Caco-2 (cell line): ENCODE measurements around the gene FAM3C. TPM values are rescaled to one million over a fixed set of nuclear protein-coding genes. Genes with fewer than 3 reads are reported as not detected.

Experiments used
- BruUV-seq: library from RNA; stranded (reverse); fragments of 400-500 nt; replicated peaks from 2 replicates; lab custom pipeline; 2021; lab: Mats Ljungman, UMichigan
- CTCF ChIA-PET: fragments of 300-600 bp; sonication (Branson Sonifier 250); formaldehyde crosslinking; loops from one replicate; lab custom pipeline; 2022; ENCODE audit warnings: antibody characterized with exemption; lab: Charles Lee
- POLR2A ChIA-PET: fragments of 300-600 bp; sonication (Branson Sonifier 250); formaldehyde crosslinking; loops from one replicate; lab custom pipeline; 2022; ENCODE audit warnings: antibody characterized with exemption; lab: Charles Lee
- DNase-seq, 2 experiments: peaks; one replicate each; pipeline versions ENCODE4 v3.0.0 to v3.0.0-alpha.2; 2020 to 2022
- H3K27me3 ChIP-seq: replicated peaks from 2 replicates; pipeline ENCODE4 v1.6.0; 2011; ENCODE audit warnings: low read length; ENCODE audit not compliant: control insufficient read depth, insufficient read depth
- H3K36me3 ChIP-seq: 2 replicates; pipeline ENCODE4 v1.5.1; 2011; ENCODE audit warnings: low read length; ENCODE audit not compliant: control insufficient read depth, insufficient read depth
- H3K4me1 ChIP-seq: fragments of 250-450 bp; sonication (Bioruptor Pico); 2 replicates; pipeline ENCODE4 v1.5.1; 2020; ENCODE audit warnings: mild to moderate bottlenecking
- H3K4me3 ChIP-seq: 2 replicates; pipeline ENCODE4 v1.5.1; 2011; ENCODE audit warnings: low read depth, mild to moderate bottlenecking, control low read depth, low read length
- H3K9me3 ChIP-seq: fragments of 250-450 bp; sonication (Bioruptor Pico); 2 replicates; pipeline ENCODE4 v1.5.1; 2020; ENCODE audit warnings: mild to moderate bottlenecking, moderate library complexity
- H3K27ac Mint-ChIP-seq: one replicate; pipeline ENCODE4 v1.8.0; 2022; ENCODE audit warnings: mixed read lengths; ENCODE audit not compliant: unreplicated experiment
- H3K27me3 Mint-ChIP-seq: one replicate; pipeline ENCODE4 v1.8.0; 2022; ENCODE audit warnings: mixed read lengths; ENCODE audit not compliant: insufficient read depth, unreplicated experiment
- H3K36me3 Mint-ChIP-seq: one replicate; pipeline ENCODE4 v1.8.0; 2022; ENCODE audit warnings: mild to moderate bottlenecking, mixed read lengths; ENCODE audit not compliant: insufficient read depth, unreplicated experiment
- H3K4me1 Mint-ChIP-seq: one replicate; pipeline ENCODE4 v1.8.0; 2022; ENCODE audit warnings: low read depth, mixed read lengths; ENCODE audit not compliant: unreplicated experiment
- H3K4me3 Mint-ChIP-seq: one replicate; pipeline ENCODE4 v1.8.0; 2022; ENCODE audit warnings: mild to moderate bottlenecking, moderate library complexity, mixed read lengths; ENCODE audit not compliant: unreplicated experiment
- H3K9me3 Mint-ChIP-seq: one replicate; pipeline ENCODE4 v1.8.0; 2022; ENCODE audit warnings: mixed read lengths; ENCODE audit not compliant: unreplicated experiment
- intact Hi-C: fragments of 100-400 bp; cut with micrococcal nuclease; formaldehyde crosslinking; loops from one replicate; pipeline ENCODE4 v1.10.0; 2022; ENCODE audit not compliant: unreplicated experiment
- total RNA-seq: library from RNA; stranded (reverse); gene quantifications from 2 replicates; pipeline ENCODE4 v1.2.3, GENCODE V29; 2022
- TF ChIP-seq, protein P1 (sequence below), 2 experiments: fragments of 200-600 bp in 1 of 2; IDR thresholded peaks; 1 replicate in 1 of 2; 2 replicates in 1 of 2; pipeline versions ENCODE4 v1.5.1 to v1.8.0; 2011 to 2022; ENCODE audit warnings: antibody characterized with exemption in 1 of 2, control low read depth in 1 of 2, inconsistent platforms in 1 of 2, low read depth in 1 of 2, low read length in 1 of 2, mild to moderate bottlenecking in 1 of 2, moderate library complexity in 1 of 2; ENCODE audit not compliant: insufficient read depth in 1 of 2, severe bottlenecking in 1 of 2, unreplicated experiment in 1 of 2

FAM3C gene
- total RNA-seq, 1 experiment from 2014 or later = 40.5 TPM

DNA sequence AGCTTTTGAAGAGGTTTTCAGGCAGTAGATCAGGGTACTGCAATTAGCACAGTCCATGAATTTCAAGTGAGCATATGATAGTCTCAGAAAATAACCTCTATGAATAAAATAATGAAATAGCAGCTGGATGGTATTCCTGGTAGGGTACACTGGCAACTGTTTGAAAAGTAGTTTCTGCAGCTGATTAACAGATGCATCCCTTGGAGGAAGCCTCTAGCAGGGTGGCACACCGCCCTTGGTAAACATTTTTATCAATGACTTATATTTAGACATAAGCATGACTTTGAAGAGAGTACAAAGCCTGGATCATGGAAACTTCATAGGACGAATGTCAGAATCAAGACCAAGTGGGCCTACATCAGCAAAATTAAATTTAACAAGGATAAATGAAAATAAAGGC is 40.5 kb downstream of the FAM3C start:
- no TSS peak for BruUV-seq
- Histone ChIP-seq H3K4me1 (no peaks in the 10 kb centered on the region), H3K4me3 (no peak overlapping the region), H3K9me3 (no peaks in the 10 kb centered on the region), H3K27me3 (no peaks in the 10 kb centered on the region), H3K36me3 (no peaks in the 10 kb centered on the region)
- TF ChIP-seq, protein P1, sequence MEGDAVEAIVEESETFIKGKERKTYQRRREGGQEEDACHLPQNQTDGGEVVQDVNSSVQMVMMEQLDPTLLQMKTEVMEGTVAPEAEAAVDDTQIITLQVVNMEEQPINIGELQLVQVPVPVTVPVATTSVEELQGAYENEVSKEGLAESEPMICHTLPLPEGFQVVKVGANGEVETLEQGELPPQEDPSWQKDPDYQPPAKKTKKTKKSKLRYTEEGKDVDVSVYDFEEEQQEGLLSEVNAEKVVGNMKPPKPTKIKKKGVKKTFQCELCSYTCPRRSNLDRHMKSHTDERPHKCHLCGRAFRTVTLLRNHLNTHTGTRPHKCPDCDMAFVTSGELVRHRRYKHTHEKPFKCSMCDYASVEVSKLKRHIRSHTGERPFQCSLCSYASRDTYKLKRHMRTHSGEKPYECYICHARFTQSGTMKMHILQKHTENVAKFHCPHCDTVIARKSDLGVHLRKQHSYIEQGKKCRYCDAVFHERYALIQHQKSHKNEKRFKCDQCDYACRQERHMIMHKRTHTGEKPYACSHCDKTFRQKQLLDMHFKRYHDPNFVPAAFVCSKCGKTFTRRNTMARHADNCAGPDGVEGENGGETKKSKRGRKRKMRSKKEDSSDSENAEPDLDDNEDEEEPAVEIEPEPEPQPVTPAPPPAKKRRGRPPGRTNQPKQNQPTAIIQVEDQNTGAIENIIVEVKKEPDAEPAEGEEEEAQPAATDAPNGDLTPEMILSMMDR (IDR thresholded peaks at IDR 0.05; ENCODE audit: insufficient read depth in 1 of 2, low read depth in 1 of 2, low read length in 1 of 2, severe bottlenecking in 1 of 2, unreplicated experiment in 1 of 2) = no peak
- no peak for DNase-seq
- Mint-ChIP-seq H3K4me3 (no peak overlapping the region), H3K27ac (no peak overlapping the region), H3K27me3 (no peaks in the 10 kb centered on the region), H3K4me1 (peaks cover 6% of the 10 kb centered on the region), H3K36me3 (peaks cover 41% of the 10 kb centered on the region), H3K9me3 (no peaks in the 10 kb centered on the region)
- ChIA-PET CTCF (no interaction called here), POLR2A (no interaction called here)
- intact Hi-C loops = no loop called here

DNA sequence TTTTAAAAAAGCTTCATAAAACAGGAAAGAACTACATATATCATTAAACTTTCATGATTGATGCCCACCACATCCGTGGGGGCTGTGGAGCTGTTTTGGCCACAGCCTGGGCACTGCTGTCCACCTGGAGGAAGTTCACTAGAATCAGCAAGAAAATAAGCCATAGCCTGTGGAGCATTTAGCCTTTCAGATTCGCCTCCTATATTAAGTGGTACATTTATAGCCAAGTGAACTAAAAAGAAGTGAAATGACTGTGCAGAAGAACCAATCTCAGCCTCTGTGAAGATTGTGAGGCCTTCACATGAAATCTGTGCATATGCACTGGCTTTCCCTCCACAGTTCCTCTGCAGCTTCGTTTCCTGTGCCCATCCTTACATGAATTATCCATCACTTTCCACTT is 43.8 kb downstream of the FAM3C start:
- H3K27ac Mint-ChIP-seq = no peak overlapping the region
- no TSS peak for BruUV-seq

DNA sequence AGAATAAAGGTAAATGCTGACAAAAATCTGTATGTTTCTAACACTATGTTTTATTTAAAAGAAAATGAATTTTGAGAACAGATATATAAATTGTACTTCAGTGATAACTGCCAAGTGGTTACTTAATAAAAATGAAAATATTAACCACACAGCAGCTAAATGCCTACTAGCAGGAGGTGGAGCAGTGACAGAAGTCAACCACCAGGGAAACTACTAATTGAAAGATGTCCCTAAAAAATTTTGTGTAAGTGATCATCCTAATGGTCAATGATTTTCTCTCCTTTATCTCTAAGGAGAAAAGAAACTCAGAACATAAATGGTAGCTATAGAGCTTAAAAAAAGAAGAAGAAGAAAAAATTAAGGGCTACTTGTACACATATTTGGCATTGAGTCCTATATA is 44.4 kb downstream of the FAM3C start:
- intact Hi-C loops = no loop called here
- TF ChIP-seq, protein P1 (IDR thresholded peaks at IDR 0.05; ENCODE audit: insufficient read depth in 1 of 2, low read depth in 1 of 2, low read length in 1 of 2, severe bottlenecking in 1 of 2, unreplicated experiment in 1 of 2) = no peak
- Histone ChIP-seq H3K4me1 (no peaks in the 10 kb centered on the region), H3K36me3 (no peaks in the 10 kb centered on the region), H3K4me3 (no peak overlapping the region), H3K9me3 (no peaks in the 10 kb centered on the region), H3K27me3 (no peaks in the 10 kb centered on the region)
- no peak for DNase-seq
- no peak overlapping the region for H3K4me3 Mint-ChIP-seq
- no TSS peak for BruUV-seq
- POLR2A ChIA-PET = no interaction called here
- H3K36me3 Mint-ChIP-seq = peaks cover 29% of the 10 kb centered on the region
- H3K27me3 Mint-ChIP-seq = no peaks in the 10 kb centered on the region
- no peak overlapping the region for H3K27ac Mint-ChIP-seq
- H3K9me3 Mint-ChIP-seq = no peaks in the 10 kb centered on the region
- CTCF ChIA-PET = no interaction called here
- peaks cover 6% of the 10 kb centered on the region for H3K4me1 Mint-ChIP-seq

More for the DNA sequence above, 43.8 kb downstream of the FAM3C start:
- no peaks in the 10 kb centered on the region for H3K4me1 ChIP-seq
- CTCF ChIA-PET = no interaction called here
- Mint-ChIP-seq H3K36me3 (peaks cover 32% of the 10 kb centered on the region), H3K4me1 (peaks cover 6% of the 10 kb centered on the region), H3K27me3 (no peaks in the 10 kb centered on the region), H3K9me3 (no peaks in the 10 kb centered on the region), H3K4me3 (no peak overlapping the region)
- POLR2A ChIA-PET = no interaction called here
- no peaks in the 10 kb centered on the region for H3K27me3 ChIP-seq
- intact Hi-C loops = no loop called here
- TF ChIP-seq, protein P1 (IDR thresholded peaks at IDR 0.05; ENCODE audit: insufficient read depth in 1 of 2, low read depth in 1 of 2, low read length in 1 of 2, severe bottlenecking in 1 of 2, unreplicated experiment in 1 of 2) = no peak
- no peaks in the 10 kb centered on the region for H3K9me3 ChIP-seq
- no peaks in the 10 kb centered on the region for H3K36me3 ChIP-seq
- no peak overlapping the region for H3K4me3 ChIP-seq
- no peak for DNase-seq
